ENCODE data around the gene NLGN1. TPM values are rescaled to one million over a fixed set of nuclear protein-coding genes. Genes with fewer than 3 reads are reported as not detected.

NLGN1 gene
- total RNA-seq, 1 donor = 0.10 TPM

DNA sequence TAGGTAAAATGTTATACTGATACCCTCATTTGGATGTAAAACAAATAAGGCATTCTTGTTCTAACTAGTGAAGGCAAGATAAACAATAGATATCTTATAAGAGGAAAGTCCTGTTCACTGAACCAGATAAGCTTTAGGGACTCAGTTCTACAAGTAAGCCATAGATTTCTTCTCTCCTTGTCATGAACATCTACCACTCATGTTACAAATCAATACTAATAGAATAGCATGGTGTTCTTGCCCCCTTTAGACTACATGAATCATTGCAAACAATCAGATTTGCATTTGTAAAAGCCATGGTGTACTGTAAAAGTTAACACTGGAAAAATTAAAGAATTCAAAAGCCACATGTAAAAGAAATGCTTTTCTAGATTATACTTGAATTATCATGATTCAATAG lies 500.1 kb downstream of the NLGN1 start:
- Histone ChIP-seq H3K27me3 (ENCODE audit: insufficient read depth, low read length) (no peaks in the 10 kb centered on the region), H3K9me3 (ENCODE audit: low read depth, low read length) (no peaks in the 10 kb centered on the region), H3K4me3 (ENCODE audit: low read length) (no peak overlapping the region), H3K4me1 (ENCODE audit: insufficient read depth, low read length) (no peaks in the 10 kb centered on the region)

DNA sequence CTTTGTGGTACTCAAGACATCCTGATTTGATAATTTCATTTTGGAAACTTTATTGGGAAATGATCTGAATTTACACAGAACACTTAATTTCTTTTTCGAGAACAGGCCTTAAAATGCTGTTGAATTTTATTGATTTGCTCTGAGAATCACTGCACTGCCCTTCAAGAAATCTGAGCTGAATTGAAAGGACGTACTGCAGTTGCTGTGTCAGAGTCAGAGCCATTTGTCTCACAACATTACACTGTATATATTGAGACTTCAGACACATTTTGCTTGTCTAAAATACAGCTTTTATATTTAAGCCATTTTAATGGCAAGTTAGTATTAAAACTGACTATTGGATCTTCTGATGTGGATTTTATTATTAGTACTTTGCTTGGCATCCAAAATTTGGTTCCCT lies 504.1 kb downstream of the NLGN1 start:
- Histone ChIP-seq H3K4me1 (ENCODE audit: insufficient read depth, low read length) (no peaks in the 10 kb centered on the region), H3K27me3 (ENCODE audit: insufficient read depth, low read length) (no peaks in the 10 kb centered on the region), H3K4me3 (ENCODE audit: low read length) (no peak overlapping the region)

DNA sequence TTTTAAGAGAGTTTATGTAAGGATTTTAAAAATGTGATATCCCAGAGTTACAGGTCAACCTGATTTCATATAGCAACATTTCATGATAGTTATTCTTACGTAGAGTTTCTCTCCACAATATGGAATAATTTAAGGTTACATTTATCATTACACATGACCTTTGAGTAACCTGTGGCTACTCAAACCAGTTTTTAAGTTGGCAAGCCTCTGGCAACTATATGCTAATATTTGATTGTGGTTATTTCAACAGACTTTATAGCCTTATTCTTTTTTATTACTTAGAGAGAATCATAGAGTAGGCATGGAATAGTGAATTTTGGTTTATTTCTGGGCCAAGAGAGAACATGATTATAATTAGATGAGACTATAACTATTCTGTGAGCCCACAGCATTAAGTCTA lies 504.9 kb downstream of the NLGN1 start:
- Histone ChIP-seq H3K27me3 (ENCODE audit: insufficient read depth, low read length) (no peaks in the 10 kb centered on the region), H3K9me3 (ENCODE audit: low read depth, low read length) (no peaks in the 10 kb centered on the region), H3K4me3 (ENCODE audit: low read length) (no peak overlapping the region), H3K4me1 (ENCODE audit: insufficient read depth, low read length) (no peaks in the 10 kb centered on the region)

More for the DNA sequence above, 504.1 kb downstream of the NLGN1 start:
- no peaks in the 10 kb centered on the region for H3K9me3 ChIP-seq (ENCODE audit: low read depth, low read length)

DNA sequence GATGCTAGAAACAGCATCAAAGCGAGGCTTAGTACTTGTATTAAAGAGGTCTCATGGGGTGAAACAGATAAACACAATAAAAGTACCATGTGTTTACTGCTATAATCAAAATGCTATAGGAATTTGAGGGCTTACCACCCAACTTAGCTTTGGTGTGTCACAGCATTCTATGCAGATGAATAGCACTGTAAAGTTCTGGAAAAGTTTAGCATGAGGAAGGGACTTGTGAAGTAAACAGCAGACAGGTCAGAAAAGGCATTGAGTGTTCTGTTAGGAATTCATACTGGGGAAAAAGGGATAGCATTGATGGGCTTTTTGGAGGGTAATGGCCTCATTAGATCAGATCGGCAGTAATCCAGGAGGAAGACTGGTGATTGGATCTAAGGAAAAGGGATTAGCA lies 505.3 kb downstream of the NLGN1 start:
- Histone ChIP-seq H3K4me3 (ENCODE audit: low read length) (no peak overlapping the region), H3K9me3 (ENCODE audit: low read depth, low read length) (no peaks in the 10 kb centered on the region), H3K4me1 (ENCODE audit: insufficient read depth, low read length) (no peaks in the 10 kb centered on the region), H3K27me3 (ENCODE audit: insufficient read depth, low read length) (no peaks in the 10 kb centered on the region)

DNA sequence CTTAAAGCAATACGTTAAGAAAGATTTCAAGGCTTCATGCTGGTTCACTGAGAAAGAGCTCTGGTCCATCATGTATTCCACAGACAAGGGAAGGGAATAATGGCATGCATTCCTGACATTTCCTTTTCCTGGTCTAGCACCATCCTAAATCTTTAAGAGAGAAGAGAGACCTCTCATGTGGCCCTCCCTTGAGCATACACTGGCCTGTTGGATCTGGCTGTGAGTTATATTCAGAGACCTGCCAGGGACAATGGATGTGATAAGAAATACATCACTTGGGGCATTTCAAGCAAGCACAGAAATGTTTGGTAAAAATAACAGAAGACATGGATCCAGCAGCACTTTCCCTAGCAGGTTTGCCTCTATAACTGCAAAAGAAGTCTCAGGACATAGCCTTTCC lies 507.8 kb downstream of the NLGN1 start:
- Histone ChIP-seq H3K9me3 (ENCODE audit: low read depth, low read length) (no peaks in the 10 kb centered on the region), H3K4me3 (ENCODE audit: low read length) (no peak overlapping the region), H3K27me3 (ENCODE audit: insufficient read depth, low read length) (no peaks in the 10 kb centered on the region), H3K4me1 (ENCODE audit: insufficient read depth, low read length) (no peaks in the 10 kb centered on the region)

DNA sequence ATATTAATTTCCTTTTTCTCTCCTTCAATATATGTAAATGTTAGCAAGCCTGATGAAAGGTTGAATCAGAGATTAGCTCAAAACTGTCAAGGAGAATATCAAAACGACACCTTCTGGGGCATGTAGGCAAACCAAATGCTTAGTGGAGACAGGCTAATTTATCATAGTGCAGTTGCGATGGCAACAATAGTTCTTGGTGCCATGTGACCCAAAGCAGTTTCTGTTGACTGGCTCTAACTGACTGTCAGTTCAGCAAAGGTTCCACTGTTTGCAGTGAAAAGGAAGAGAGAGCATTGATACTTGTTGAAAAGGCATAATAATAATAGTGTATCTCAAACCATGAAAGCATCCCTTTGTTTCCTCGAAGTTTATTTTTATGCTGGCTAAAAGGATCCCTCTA lies 513.9 kb downstream of the NLGN1 start:
- Histone ChIP-seq H3K27me3 (ENCODE audit: insufficient read depth, low read length) (no peaks in the 10 kb centered on the region), H3K9me3 (ENCODE audit: low read depth, low read length) (no peaks in the 10 kb centered on the region), H3K4me3 (ENCODE audit: low read length) (no peak overlapping the region), H3K4me1 (ENCODE audit: insufficient read depth, low read length) (no peaks in the 10 kb centered on the region)

DNA sequence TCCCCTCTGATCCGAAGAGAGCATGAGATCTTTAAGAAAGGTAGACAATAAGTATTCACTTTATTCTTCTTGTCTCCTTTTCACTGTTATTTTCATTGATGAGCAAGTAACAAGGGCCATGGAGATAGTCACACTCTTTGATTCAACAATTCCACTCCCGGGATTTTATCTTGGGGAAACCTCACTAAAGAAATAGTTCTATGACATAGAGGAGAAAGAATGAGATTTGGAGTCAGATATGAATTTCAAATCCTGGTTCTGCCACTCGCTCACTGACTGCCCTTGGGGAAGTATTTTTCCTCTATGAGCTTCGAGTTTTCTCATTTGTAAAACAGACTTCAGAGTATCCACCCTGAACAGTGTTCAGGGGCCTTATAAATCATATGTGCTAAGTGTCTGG lies 514.6 kb downstream of the NLGN1 start:
- Histone ChIP-seq H3K4me1 (ENCODE audit: insufficient read depth, low read length) (no peaks in the 10 kb centered on the region), H3K27me3 (ENCODE audit: insufficient read depth, low read length) (no peaks in the 10 kb centered on the region), H3K4me3 (ENCODE audit: low read length) (no peak overlapping the region), H3K9me3 (ENCODE audit: low read depth, low read length) (no peaks in the 10 kb centered on the region)

DNA sequence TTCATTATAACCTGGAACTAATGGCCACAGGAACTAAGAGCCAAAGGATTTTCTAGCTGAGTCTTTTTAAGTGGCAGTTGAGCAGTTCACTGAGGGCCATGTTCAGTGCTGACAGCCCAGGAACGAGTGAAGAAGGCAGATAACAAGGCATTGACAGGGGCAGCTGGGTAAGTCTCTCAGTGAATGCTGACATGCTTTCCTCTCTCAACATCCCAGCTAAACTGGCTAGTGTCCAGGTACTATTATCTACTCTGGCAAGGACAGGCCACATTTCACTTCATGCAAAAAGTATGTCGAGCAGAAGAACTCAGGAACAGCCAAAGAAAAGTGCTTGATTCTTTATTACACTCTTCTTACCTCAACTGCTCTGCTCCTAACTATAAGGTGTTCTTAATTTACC lies 515.9 kb downstream of the NLGN1 start:
- Histone ChIP-seq H3K4me3 (ENCODE audit: low read length) (no peak overlapping the region), H3K4me1 (ENCODE audit: insufficient read depth, low read length) (no peaks in the 10 kb centered on the region), H3K27me3 (ENCODE audit: insufficient read depth, low read length) (no peaks in the 10 kb centered on the region), H3K9me3 (ENCODE audit: low read depth, low read length) (no peaks in the 10 kb centered on the region)

DNA sequence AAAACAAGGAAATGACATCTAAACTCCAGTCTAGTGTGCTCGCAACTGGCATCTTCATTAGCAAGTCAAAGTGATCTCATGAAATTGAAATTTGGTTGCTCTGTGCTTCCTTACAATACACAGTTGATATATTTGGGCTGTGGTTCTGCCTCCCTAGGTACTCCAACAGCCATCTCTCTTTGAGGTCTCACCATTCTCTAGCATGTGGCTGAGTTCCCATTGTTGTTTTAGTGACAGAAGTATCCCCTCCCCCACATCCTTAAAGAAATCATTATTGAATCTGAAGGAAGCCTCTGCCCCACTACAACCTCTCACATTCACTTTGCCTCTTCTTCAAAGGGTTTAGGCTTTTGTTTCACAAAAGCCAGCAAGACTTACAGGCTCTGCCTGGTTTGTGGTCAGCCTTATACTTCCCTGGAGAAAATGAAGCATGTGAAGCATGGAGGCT lies 516.5 kb downstream of the NLGN1 start:
- Histone ChIP-seq H3K27me3 (ENCODE audit: insufficient read depth, low read length) (no peaks in the 10 kb centered on the region), H3K9me3 (ENCODE audit: low read depth, low read length) (no peaks in the 10 kb centered on the region), H3K4me1 (ENCODE audit: insufficient read depth, low read length) (no peaks in the 10 kb centered on the region), H3K4me3 (ENCODE audit: low read length) (no peak overlapping the region)

DNA sequence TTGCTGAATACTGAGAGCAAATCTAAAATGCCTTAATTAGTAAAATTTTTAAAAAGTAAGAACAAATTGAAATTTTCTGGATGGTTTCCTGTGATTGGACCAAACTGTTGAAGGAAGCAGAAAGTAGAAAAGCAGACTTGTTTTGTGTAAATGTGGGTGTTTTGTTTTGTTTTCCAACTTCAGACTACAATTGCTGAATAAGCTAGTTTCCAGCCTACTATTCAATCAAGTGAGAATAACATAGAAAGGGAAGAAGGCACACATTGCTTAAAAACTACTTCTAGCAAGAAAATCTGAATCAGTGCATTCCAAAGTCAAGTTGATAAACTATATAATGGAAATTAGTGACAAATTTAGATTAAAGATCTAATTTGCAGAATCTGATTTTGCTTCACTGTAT lies 519.3 kb downstream of the NLGN1 start:
- Histone ChIP-seq H3K9me3 (ENCODE audit: low read depth, low read length) (no peaks in the 10 kb centered on the region), H3K27me3 (ENCODE audit: insufficient read depth, low read length) (no peaks in the 10 kb centered on the region), H3K4me1 (ENCODE audit: insufficient read depth, low read length) (no peaks in the 10 kb centered on the region), H3K4me3 (ENCODE audit: low read length) (no peak overlapping the region)

DNA sequence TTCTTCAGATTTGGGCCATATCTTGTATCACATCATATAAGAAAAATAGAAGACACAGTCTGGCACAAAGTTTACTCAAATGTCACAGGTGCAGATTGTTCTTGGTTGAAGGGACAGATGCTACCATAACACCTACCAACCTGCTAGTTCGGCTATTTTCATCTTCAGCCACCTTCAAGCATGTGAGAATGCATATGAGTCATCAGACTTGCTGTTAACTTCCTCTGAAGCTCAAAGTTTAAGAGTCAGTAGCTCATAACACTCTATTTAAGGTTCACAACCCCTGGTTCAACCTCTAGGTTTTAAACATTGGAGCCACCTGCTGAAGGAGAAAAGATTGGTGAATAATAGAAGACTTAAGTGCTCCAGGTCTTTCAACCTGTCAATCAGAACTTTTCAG lies 522.8 kb downstream of the NLGN1 start:
- Histone ChIP-seq H3K4me3 (ENCODE audit: low read length) (no peak overlapping the region), H3K9me3 (ENCODE audit: low read depth, low read length) (no peaks in the 10 kb centered on the region), H3K27me3 (ENCODE audit: insufficient read depth, low read length) (no peaks in the 10 kb centered on the region), H3K4me1 (ENCODE audit: insufficient read depth, low read length) (no peaks in the 10 kb centered on the region)

DNA sequence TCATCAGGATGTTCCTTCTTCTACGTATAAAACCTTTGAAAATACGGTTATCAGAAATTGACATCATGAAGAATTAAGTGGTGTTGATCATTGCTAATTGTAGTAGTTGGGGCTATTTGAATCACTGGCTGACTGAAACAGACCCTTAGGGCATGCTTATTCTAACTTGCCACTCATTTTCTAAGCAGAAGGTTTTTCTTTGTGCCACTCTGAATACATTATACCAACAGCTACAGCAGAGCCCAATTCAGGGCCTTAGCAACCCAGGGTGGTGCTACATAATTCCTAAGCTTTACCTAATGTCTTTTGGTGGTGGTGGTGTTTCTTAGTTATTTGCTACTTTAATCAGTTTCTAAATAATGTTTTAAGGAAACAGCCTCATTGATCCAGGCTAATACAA lies 524.2 kb downstream of the NLGN1 start:
- H3K27me3 ChIP-seq (ENCODE audit: insufficient read depth, low read length) = no peaks in the 10 kb centered on the region
- H3K4me1 ChIP-seq (ENCODE audit: insufficient read depth, low read length) = no peaks in the 10 kb centered on the region
- H3K4me3 ChIP-seq (ENCODE audit: low read length) = no peak overlapping the region
- no peaks in the 10 kb centered on the region for H3K9me3 ChIP-seq (ENCODE audit: low read depth, low read length)

DNA sequence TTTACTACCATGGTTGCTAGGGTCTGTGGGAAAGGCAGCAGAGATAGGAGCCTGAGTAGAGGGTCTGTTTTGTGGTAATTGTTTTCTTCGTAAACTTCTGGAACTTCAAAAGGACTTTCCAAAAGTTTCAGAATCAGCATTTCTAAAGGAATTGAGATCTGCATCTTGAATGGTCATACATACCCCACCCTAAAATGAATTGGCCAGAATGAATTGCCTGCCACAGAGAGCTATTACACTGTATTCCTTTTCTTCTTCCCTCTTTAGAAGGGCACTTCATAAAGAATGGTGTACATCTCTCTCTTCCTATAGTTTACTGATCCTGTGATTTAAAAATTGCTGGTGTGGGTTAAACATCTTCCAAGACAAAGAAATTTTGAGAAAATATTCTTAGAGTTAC lies 525.7 kb downstream of the NLGN1 start:
- Histone ChIP-seq H3K4me1 (ENCODE audit: insufficient read depth, low read length) (no peaks in the 10 kb centered on the region), H3K9me3 (ENCODE audit: low read depth, low read length) (no peaks in the 10 kb centered on the region)

DNA sequence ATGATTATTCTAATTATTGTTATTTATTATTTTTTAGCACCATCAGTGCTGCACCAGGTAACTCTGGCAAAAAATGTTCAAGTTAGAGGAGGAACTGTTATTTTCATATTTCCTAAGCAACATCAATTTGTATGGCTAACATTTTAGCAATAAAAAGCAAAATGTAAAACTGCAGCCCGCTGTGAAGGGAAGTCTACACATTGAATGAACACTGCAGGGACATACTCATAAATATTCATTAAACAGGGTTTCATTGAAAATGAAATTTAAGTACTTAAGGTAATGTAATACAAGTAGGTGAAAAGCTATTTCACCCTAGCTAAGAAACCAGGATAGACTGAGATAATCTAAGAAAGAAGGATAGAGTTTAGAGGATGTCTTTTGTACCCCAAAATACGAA lies 532.7 kb downstream of the NLGN1 start:
- H3K4me3 ChIP-seq (ENCODE audit: low read length) = no peak overlapping the region

More for the DNA sequence above, 525.7 kb downstream of the NLGN1 start:
- H3K4me3 ChIP-seq (ENCODE audit: low read length) = no peak overlapping the region
- no peaks in the 10 kb centered on the region for H3K27me3 ChIP-seq (ENCODE audit: insufficient read depth, low read length)

DNA sequence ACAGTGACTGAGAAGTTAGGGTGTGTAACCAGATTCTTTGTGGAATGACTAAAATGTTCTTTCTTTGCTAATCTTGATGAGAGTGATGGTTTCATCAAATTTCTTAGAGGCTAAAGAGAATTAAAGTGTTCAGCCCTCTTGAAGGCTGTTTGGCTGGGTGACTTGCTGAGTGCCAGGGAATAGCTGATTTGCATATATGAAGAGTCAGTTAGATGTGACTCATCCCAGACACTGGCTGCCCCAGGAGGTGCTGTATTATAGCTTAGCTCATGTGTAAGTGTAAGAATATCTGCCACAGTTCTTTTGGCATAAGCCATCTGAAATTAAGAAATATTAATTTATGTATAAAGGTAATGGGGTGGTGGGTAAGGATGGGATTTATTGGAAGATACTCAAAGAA lies 535.1 kb downstream of the NLGN1 start:
- H3K4me3 ChIP-seq (ENCODE audit: low read length) = no peak overlapping the region
- H3K27me3 ChIP-seq (ENCODE audit: insufficient read depth, low read length) = no peaks in the 10 kb centered on the region
- H3K9me3 ChIP-seq (ENCODE audit: low read depth, low read length) = no peaks in the 10 kb centered on the region
- no peaks in the 10 kb centered on the region for H3K4me1 ChIP-seq (ENCODE audit: insufficient read depth, low read length)

More for the DNA sequence above, 532.7 kb downstream of the NLGN1 start:
- no peaks in the 10 kb centered on the region for H3K27me3 ChIP-seq (ENCODE audit: insufficient read depth, low read length)
- no peaks in the 10 kb centered on the region for H3K9me3 ChIP-seq (ENCODE audit: low read depth, low read length)
- no peaks in the 10 kb centered on the region for H3K4me1 ChIP-seq (ENCODE audit: insufficient read depth, low read length)

DNA sequence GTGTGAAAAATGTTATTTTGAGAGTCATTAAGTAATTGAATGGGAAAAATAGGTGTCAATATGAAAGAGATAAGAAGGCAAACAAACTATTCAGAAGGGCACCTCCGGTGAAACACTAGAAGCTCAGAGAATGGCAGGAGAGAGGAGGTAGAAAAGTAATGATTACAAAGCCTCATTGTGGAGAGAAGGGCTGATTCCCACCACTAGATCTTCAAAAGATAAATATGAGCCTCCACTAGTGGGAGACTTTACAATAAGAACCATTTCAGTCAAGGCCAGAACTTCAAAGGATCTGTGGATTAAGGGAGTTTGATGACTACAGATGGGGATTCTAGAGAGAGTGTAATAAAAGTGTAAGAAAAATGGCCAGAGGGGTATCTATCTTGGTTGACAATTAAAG lies 535.6 kb downstream of the NLGN1 start:
- no peak overlapping the region for H3K4me3 ChIP-seq (ENCODE audit: low read length)
- no peaks in the 10 kb centered on the region for H3K9me3 ChIP-seq (ENCODE audit: low read depth, low read length)
- H3K4me1 ChIP-seq (ENCODE audit: insufficient read depth, low read length) = no peaks in the 10 kb centered on the region
- H3K27me3 ChIP-seq (ENCODE audit: insufficient read depth, low read length) = no peaks in the 10 kb centered on the region

DNA sequence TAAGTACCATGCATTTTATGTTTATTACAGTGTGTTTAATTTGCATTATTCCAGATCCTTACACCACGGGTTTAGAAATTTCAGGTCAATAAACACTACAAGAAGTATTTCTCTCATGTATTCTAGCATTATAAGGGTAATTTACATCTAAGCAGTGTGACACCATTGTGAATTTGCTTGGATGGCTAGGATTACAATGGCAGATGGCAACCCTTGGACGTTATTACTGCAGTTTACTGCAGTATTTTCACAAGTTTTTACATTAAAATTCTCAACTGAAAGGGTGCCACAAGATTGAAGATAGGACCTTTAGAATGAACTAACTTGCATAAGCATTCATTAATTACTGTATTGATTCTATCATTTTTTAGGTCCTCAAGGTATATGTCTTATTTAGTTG lies 538.8 kb downstream of the NLGN1 start:
- no peaks in the 10 kb centered on the region for H3K9me3 ChIP-seq (ENCODE audit: low read depth, low read length)
- H3K27me3 ChIP-seq (ENCODE audit: insufficient read depth, low read length) = no peaks in the 10 kb centered on the region
- H3K4me3 ChIP-seq (ENCODE audit: low read length) = no peak overlapping the region
- no peaks in the 10 kb centered on the region for H3K4me1 ChIP-seq (ENCODE audit: insufficient read depth, low read length)
